ENCODE measurements around the gene TAS2R41.

- no peak for TF ChIP-seq POLR2A (IDR thresholded peaks at IDR 0.05)
- no peak for TF ChIP-seq CTCF (IDR thresholded peaks at IDR 0.05)
These were observed 41.9 kb downstream of the TAS2R41 start for GRCh38 chr7:143519411-143520131.
